NCI-H187 treated with DMSO at 0.1 percent for 48 hours (cell line): ENCODE measurements around the gene SPATA1.
"Not testable (repeated sequence)": the region's sequence is repeated elsewhere in the genome, so short reads cannot be mapped to it uniquely, and the experiment has no call there.

Source experiments
- DNase-seq: peaks from one replicate; lab custom pipeline; 2025; lab: John Stamatoyannopoulos, UW

SPATA1 gene

DNA sequence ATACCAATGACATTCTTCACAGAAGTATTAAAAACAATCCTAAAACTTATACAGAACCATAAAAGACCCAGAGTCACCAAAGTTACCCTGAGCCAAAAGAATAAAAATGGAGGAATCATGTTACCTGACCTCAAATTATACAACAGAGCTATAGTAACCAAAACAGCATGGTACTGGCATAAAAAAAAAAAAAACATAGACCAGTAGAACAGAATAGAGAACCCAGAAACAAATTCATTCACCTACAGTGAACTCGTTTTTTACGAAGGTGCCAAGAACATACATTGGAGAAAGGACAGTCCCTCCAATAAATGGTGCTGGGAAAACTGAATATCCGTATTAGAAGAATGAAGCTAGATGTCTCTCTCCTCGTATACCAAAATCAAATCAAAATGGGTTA, 2.8 kb downstream of the SPATA1 start:
- no peak for DNase-seq

DNA sequence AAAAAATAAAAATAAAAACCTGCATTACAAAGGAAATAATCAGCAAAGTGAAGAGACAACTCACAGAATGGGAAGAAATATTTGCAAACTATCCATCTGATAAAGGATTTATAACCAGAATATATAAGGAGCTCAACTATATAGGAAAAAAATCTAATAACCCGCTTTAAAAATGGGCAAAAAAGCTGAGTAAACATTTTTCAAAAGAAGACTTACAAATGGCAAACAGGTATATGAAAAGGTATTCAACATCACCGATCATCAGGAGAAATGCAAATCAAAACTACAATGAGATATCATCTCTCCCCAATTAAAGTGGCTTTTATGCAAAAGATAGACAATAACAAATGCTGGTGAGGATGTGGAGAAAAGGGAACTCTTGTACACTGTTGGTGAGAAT, 4.0 kb downstream of the SPATA1 start:
- DNase-seq: no peak

DNA sequence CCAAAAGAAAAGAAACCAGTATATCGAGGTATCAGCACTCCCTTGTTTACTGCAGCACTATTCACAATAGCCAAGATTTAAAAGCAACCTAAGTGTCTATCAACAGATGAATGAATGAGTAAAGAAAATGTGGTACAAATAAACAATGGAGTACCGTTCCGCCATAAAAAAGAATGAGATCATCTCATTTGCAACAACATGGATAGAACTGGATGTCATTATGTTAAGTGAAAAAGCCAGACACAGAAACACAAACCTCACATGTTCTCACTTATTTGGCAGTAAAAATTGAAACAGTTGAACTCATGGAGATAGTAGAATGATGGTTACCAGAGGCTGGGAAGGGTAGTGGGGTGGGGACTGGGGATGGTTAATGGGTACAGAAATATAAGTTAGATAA, 4.5 kb downstream of the SPATA1 start:
- DNase-seq: no peak

DNA sequence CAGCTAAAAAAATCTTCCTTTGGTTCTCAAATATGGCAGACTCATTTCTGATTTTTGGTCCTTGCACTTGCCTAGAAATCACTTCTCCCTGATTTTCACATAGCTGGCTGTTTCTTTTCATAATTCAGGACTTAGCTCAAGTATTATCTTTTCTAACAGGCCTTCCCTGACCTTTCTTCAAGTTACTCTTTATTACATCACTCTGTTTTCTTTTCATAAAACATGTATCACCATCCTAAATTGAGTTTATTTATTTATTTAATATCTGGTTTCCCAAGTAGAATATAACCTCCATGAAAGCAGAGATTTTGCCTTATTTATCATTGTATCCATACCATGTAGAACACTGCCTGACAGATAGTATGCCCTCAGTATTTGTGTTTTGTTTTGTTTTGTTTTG, 18.4 kb downstream of the SPATA1 start:
- DNase-seq: no peak

DNA sequence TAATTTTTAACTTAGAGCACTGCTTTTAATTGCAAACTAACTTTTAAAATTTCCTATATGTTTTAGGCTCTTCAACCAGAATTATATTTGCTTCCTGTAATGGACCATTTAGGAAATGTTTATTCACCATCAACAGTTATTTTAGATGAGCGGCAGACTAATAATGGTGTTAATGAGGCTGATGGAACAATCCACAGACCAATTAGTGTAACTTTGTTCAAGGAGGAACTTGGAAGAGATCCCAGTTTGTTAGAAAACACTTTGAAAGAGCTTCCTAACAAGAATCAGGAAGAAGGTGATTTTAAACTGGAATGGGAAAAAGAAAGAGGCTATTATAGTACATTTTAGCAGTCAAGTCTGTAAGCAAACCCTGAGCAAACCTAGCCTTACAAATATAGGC, 19.6 kb downstream of the SPATA1 start:
- no peak for DNase-seq

DNA sequence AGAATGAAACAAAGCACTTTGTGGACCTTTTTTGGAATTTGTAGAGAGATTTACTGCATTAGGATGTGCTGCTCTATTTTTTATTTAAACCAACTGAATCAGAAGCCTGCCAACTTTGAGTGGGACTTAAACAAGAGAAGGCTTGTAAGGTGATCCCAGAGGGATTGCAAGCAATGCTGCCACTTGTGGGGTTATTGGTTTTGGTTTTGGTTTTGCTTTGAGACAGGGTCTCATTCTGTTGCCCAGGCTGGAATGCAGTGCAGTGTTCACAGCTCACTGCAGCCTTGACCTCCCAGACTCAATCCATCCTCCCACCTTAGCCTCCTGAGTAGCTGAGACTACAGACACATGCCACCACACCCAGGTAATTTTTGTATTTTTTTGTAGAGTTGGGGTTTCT, 32.4 kb downstream of the SPATA1 start:
- no peak for DNase-seq

DNA sequence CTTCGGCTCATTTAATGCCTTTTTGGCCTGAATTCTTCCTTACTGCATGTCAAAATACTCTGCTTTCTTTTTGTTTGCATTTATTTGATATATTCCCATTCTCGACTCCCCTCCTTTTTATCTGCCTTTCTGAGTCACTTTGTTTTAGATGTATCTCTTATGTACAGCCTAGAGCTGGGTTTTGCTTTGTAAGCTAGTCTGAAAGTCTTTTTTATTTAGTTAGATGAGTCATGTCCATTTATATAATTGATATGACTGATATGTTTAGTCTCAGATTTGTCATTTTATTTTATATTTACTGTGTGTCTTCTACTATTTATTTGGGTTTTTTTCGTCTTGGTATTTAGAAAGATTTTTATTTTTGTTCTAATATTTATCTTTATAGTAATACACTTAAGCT, 33.8 kb downstream of the SPATA1 start:
- DNase-seq: no peak

DNA sequence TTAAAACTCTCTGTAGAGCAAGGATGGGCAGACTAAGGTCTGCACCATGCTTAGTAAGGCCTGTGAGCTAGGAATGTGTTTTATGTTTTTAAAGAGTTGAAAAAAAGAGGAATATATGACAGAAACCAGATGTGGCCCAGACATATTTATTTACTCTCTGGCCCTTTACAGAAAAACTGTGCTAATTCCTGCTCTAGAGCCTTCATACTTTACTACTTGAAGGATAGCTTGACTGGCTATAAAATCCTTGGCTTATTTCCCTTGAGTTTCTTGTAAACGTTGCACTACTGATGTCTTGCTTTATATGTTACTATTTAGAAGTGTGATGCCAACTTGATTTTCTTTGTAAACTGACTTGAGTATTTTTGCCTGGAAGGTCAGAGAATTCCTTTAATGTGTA, 34.6 kb downstream of the SPATA1 start:
- DNase-seq: no peak

DNA sequence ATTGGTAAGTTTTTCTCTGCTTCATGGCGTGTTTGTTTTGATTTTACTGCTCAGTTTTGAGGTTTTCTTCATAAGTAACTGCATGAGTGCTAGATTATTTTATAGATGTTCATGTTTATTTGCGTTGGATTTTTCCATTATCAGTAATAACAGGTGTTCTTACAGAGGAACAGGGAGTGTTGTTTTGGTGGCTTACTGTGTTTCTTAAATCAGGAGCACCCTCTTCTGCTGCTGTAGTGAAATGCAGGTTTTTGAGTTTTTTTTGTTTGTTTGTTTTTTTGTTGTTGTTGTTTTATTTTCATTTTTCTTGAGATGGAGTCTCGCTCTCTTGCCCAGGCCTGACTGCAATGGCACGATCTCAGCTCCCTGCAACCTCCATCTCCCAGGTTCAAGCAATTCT, 35.5 kb downstream of the SPATA1 start:
- DNase-seq: no peak

DNA sequence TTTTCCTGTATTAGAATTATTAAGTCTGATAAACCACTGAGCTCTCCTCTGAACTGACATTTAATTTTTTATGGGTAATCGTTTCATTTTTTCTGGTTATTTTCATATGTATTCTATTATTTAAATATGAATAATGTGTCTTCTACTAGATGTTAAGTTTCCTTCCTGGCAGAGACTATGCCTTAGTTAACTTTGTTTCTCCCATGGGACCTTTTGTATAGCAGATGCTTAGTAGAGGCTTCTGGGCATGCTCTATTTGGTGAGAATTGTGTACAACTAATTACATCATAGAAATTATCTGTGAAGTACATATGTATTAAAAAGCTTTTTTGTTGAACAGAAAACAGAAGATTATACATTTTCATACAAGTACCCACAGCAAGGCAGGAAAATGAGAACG, 44.6 kb downstream of the SPATA1 start:
- DNase-seq: no peak

DNA sequence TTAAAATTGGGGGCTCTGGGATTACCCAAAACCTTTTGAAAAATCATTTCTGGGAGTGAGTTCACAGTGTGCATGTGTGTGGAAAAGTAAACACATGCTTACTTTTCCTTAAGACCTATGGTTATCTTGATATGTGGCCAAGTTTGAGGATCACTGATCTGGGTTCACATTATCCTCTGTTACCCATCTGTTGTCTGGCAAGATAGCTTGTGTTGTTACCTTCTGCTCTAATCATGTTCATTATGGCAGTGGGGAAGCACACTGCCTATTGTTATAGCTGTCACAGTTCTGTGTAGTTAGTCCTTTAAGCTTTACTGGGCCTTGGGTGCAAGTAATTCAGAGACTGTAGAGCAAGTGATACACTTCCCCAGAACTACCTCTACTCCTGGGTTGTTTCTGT, 63.0 kb downstream of the SPATA1 start:
- DNase-seq: no peak

DNA sequence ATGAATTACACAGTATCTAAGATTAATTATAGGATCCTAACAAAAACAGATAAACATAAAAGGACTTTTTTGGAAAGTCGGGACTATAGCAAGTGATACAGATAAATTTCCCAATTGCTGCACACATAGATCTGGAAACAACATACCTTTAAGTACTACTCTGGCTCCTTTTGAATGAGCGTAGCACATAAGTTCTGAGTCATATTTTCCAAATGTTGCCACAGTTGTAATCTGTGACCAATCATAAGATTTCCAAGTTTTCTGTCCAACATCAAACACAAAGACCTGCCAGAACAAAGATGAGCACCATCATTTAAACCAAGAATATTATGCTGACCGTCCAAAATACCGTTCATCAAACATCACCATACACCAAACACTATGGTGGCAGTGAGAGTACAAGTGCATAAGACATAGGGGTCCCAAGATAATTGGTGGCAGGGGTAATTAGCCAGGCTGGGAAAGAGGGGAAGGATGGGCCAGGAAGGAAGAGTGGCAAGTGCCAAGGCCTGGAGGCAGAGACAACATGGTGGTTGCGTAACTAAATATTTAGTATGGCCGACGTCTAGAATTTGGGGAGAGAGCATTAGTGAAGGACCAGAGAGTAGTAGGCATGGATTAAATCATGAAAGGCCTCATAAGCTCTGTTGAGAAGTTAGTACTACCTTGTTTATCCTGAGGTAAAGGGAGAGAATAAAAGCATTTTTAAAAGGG, 64.4 kb downstream of the SPATA1 start:
- DNase-seq: no peak

DNA sequence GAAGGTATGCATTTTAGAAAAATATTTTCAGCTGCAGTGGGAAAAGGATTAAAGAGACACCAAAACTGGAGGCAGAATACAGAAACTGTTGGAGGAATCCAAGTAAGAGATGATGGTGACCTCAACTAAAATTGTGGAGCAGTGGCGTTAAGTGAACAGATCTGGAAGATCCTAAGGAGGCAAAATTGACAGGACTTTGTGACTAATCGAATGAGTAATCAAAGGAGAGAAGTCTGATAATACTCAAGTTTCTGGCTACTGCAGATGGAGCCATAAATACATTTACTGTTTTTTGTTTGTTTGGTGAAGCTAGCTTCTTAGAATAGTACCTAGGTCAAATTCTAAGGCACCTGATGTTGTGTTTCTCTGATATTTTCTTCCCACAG, 65.0 kb downstream of the SPATA1 start:
- DNase-seq: no peak

DNA sequence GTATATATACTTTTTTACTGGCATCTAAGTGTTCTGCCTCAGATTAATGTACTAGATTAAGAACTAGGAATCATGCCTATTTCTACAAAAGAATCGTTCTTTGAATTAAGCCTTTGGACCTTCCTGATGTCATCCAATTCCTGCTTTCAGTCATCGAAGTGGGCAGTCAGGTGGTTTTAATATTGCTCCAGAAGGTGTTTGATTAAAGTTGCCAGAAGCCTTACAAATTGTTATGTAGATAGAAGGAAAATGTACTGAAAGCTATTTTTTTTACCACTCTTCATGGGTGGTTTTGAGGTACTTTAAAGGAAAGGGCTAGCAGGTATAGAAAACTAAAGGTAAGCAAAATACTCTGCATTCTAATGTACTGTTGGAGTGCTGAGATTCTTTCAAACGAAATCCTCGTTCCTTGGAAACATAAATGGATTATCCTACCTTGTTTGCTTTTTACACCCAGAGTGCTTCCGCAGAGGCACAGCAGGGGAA, 67.3 kb downstream of the SPATA1 start:
- no peak for DNase-seq

DNA sequence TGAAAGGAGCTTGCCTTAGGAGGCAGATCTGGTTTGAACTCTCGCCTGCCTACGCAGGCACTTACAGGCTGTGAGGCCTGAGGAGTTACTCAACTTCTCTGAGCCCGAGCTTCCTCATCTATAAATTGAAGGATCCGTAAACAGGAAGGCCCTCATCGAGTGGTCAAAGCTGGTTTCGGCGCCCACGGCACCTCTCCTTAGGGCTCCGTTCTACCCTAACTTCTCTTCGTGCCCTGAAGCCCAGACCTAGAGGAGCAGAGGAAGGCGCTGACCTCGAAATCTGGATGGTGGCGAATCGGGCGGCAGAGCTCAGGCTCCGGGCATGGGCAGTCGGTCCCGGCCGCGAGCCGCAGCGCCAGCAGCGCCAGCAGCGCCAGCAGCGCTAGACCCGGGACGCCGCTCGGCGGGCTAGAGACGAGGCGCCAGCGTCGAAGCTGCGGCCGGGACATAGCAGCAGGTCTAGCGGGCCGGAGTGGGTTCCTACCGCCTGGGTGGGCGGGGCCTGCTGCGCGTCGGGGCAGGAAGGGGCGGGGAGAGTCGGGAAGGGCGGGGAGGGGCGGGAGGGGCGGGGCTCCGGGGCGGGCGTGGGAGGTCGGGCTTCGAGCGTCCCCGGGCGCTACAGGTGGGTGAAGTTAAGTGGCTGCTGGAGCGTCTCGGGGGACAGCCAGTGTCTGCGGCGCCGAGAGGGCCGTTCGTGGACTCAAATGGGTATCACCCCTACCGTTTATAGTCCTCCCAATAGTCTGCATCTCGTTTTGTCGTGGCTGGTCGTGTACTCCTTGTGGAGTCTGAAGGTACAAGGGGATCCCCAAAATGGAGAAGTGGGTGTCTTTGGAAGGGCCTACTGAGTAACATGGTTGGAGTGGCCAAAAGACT, 68.0 kb downstream of the SPATA1 start, which contains the start of gene CTBS:
TSS of gene CTBS (minus strand) at position 474 of the 876 bp plus-strand sequence. CDS start at position 449, 25 bp downstream.
- no peak for DNase-seq

DNA sequence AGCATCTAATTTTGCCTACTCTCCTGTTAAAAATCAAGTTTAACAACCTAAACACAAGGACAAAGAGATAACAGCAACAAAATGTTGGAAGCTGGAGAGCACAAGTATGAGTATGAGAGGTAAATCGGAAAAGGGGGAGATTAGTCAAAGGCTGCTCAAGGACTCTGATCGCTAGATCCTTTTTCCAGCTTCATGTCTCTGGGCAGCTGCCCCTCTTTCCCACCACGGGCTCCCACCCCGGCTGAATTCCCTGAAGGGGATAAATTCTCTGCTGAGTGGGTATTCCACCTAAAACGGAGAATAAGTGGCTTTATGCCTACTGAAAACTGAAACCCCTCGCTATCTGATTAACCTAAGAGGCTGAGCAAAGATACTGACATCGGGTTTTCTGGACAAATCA, 68.8 kb downstream of the SPATA1 start:
- DNase-seq: no peak

DNA sequence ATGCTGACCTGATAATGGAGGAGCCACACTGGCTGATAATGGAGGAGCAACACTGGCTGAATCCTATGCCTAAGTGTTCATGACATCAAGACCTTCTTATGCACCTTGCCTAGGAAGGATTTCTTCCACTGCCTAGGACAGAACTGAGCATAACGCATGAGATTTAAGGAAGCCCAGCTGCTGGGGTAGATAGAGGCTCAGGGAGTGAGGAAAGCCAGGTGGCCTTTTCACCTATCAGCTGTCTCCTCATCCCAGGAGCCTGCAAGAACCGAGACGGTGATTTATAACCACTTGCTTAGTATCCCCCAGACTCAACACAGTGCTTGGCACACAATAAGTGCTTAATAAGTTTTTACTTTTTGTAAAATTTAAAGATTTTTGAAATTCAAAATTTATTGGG, 75.5 kb downstream of the SPATA1 start:
- DNase-seq: no peak

DNA sequence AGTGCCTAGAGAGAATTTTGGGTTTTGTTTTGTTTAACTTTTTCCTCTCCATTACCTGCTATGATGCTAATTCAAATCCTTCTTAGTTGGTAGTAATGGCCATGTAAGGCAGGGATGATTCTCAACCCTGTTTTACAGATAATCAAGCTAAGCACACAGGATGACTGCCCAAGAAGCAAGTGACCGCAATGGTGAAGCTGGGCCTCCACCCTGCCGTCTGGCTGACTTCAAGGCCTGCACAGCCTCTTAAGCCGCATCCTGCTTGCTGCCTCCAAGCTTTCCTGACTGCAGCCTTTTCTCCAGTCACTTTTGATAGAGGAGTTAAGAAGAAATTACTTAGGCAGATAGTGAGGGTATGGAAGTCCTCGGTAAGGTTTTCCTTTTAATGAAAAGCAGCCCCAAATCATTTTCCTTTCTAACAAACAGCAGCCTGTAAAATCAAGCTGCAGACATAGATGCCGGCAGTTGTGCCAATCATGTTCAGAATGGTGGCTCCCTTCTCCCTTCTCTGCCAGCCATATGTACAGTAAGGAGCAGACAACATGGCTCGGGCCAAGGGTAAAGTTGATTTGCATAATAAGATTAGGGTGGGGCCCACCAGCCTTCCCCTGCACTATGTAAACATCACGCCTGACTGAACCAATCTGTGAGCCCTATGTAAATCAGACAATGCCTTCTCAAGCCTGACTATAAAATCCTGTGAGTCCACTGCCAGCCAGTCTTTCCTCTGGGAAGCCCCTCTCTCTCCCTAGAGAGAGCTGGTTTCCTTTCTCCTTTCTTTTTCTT, 76.8 kb downstream of the SPATA1 start:
- no peak for DNase-seq

DNA sequence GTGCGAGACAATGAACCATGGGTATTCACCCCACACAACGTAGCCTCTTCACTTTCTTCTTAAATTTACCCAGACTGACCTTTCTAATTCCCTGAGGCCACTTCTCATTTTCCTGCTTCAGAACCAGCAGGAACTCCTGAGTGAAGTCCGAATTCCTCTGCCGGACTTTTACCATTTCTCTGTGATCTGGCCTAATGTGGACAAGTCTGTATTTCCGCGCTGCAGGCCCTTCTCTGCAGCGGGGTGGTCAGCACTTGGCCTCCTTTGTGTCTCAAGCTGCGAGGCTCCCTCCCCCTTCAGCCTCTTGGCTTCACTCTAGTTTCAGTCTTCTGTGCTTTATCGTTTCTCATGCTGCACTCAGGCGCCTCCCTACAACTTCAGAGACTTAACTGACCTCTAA, 77.5 kb downstream of the SPATA1 start:
- no peak for DNase-seq

DNA sequence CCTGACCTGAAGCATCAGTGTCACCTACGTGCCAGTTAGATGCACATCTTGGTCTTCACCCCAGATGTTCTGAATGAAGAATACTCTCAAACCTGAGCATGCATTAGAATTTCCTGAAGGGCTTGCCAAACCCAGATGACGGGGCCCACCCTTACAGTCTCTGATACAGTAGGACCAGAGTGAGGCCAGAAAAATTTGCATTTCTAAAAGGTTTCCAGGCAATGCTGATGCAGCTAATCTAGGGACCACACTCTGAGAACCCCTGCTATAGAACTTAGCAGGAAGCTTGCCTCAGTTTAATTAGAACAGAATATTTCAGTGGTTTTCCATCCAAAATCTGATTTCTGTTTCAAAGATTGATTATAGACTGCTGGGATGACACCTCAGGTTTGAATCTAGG, 77.9 kb downstream of the SPATA1 start:
- no peak for DNase-seq

DNA sequence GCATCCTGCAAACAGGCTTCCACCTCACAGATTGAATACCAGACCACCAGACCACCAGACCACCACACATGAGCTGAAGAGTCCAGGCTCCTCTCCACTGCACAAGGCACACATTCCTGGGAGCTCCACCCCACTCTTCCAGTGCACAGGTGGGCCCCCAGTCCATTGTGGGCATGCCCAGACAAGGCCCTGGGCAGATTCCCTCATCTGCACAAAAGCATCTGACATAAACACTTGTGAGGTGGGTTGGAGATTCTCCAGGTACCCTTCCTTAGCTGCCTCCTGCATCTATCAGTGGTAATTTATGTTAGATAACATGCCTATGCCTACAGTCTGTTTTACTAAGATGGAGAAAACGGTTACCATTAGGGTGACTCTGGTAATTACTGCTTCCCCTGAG, 79.6 kb downstream of the SPATA1 start:
- DNase-seq: no peak

DNA sequence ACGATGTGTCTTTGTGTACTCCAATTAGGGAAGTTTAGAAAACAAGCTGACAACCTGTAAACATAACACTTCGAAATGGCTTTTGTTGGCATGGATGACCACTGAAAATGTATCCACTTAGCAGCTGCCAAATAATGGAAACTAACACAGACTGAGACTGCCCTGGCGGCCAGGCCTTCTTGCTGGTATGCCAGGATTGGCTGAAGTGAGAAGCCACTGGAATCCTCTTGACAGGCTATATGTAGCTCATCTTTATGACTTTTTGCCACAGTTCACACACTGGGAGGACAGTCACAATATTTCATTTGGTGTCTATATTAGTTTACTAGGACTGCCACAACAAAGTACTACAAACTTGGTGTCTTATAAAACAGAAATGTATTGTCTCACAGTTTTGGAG, 80.9 kb downstream of the SPATA1 start:
- no peak for DNase-seq

DNA sequence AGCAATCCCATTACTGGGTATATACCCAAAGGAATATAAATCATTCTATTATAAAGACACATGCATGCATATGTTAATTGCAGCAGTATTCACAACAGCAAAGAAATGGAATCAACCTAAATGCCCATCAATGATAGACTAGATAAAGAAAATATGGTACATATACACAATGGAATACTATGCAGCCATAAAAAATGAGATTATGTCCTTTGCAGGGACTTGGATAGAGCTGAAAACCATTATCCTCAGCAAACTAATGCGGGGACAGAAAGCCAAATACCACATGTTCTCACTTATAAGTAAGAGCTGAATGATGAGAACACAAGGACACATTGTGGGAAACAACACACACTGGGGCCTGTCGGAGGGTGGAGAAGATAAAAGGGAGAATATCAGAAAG, 88.8 kb downstream of the SPATA1 start:
- not testable (repeated sequence) for DNase-seq
